Raji (cell line): ENCODE measurements around the gene ZNF784.

Source experiments
- POLR2A ChIP-seq: IDR thresholded peaks from 2 replicates; pipeline ENCODE4 v1.6.1; 2011; ENCODE audit warnings: low read depth, low read length, control low read depth; ENCODE audit not compliant: insufficient read depth

ZNF784 gene

DNA sequence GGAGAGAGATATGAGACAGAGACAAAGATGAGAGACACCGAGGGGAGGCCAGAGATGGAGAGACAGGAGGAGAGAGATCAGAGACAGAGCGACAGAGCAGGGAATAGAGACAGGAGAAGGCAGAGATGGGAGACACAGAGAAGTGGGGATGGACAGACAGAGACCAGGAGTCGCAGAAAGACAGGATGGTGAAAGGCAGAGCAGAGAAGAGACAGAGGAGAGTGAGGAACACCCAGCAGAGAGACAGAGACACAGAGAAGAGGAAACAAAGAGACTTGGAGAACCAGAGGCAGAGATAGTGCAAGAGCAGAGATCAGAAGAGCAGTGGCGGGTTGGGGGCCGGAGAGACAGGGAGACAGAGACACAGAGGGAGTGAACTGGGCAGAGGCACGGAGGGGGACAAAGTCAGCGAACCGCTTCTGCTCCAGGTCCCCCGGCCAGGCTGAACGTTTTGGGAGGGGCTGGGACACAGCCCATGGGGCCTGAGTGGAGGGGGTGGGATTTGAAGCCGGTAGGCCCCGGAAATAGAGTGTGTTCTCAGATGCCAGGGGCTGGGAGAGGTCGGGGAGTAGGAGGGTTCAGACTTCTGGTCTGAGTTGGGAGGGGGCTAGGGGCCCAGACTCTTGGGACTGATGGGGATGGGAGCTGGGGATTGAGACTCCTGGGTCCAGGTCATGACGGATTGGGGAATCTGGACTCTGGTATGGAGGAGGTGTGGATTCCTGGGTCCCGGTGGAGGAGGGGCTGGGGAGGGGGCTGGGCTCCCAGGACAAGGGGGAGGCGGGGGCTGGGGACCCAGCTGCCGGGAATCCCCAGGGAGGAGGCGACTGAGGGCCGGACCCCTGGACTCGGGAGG, 44.4 kb downstream of the ZNF784 start:
- no peak for TF ChIP-seq POLR2A

DNA sequence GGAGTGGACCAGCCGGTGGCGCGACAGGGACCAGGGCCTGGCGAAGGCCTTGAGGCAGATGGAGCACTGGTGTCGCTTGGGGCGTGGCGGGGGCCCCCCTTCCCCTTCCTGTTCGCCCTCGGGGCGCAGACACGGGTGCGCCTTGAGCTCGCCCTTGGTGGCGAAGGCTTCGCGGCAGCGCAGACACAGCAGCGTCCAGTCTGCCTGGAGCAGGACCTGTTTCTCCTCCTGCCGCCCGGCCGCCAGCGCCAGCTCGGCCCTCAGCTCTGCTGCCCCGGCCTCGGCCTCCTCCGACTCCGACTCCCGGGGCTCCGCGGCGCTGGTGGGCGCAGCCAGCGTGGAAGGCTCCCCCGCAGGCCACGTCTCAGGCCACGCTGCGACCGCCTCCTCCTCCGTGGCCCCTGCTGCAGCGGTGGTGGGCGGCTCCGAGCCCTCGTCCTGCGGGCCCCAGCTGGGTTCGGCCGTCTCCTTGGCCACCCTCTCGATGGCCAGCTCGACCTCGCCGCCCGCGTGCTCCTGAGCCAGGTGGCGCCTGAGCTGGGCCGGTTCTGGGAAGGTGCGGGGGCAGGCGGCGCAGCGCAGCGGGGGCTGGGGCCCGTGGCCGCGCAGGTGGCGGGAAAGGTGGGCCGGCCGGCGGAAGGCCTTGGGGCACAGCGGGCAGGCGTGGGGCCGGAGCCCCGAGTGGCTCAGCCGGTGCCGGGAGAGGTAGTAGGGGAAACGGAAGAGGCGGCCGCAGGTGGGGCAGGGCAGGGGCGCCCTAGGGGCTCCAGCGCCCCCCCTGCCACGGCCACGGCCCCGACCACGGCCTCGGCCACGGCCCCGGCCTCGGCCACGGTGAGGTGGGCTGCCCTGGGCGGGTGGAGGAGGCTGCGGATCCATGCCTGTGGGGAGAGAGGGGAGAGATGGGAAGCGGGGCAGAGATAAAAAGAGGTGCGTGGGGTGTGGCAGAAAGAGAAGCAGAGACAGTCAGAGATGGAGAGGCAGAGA, 45.3 kb downstream of the ZNF784 start:
- no peak for TF ChIP-seq POLR2A

DNA sequence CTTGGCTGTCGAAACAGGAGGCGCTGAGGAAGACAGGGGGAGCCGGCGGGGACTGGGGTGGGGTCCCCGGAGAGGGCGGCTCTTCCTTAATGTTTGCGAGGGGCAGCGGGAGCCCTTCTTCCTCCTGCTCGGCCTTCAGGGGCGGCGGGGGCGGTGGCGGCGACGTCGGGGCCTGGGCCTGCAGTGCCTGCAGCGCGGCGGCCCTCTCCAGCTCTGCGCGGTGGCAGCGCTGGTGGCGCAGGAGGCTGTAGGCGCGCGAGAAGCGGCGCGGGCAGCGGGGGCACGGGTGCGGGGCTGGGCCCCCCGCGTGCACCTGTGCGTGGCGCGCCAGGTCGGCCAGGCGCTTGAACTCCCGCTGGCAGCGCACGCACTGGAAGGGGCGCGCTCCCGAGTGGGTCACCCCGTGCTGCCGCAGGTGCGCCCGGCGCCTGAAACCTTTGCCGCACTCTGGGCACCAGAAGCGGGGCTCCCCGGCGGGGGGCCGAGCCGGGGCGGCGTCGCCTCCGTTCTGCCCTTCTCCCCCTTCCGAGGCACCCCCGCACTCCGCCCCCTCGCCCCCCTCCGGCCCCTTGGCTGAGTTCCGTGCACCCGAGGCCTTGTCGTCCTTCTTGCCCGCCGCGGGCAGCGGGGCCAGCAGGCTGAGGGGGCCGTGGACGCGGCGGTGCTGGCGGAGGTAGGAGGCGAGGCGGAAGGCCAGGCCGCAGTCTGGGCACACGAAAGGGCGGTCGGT, 46.2 kb downstream of the ZNF784 start:
- no peak for TF ChIP-seq POLR2A

DNA sequence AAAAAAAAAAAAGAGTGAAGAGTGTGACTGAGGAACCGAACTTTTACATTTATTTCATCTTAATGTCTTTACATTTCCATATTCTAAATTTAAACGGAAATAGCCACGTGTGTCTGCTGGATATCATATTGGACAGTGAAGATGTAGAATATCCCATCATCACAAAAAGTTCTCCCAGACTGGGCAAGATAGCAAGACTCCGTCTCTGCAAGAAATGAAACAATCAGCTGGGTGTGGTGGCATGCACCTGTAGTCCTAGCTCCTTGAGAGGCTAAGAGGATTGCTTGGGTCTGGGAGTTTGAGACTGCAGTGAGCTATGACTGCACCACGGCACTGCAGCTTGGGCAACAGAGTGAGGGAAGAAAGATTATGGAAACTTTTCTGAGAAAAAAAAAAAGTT, 47.6 kb downstream of the ZNF784 start:
- no peak for TF ChIP-seq POLR2A
